Measurements from ENCODE around the gene KREMEN2. TPM values are rescaled to one million over a fixed set of nuclear protein-coding genes. Genes with fewer than 3 reads are reported as not detected.
A peak's percentile ranks its signal among the peaks of the same experiment; 100 is the strongest.

KREMEN2 gene
- total RNA-seq, 1 experiment from 2014 or later = 0.49 TPM

- H3K36me3 ChIP-seq (ENCODE audit: insufficient read depth, low read length, poor library complexity, severe bottlenecking) = peaks cover 15% of the 10 kb centered on the region
- H3K27ac ChIP-seq (ENCODE audit: low read depth, low read length, poor library complexity, severe bottlenecking) = peak within 1 kb of the TSS; percentile 87
- BruUV-seq (replicated peaks) = TSS peak; percentile 85
- CTCF ChIA-PET = no interaction called here
- peak within 1 kb of the TSS; percentile 87 for H3K4me3 ChIP-seq (ENCODE audit: low read depth, low read length, poor library complexity, severe bottlenecking)
- no peaks in the 10 kb centered on the region for H3K27me3 ChIP-seq (replicated peaks; ENCODE audit: insufficient read depth, low read depth, low read length, poor library complexity)
- intact Hi-C loops (cut with micrococcal nuclease; ENCODE audit: unreplicated experiment) = no loop called here
- H3K9me3 ChIP-seq (ENCODE audit: low read depth, low read length, poor library complexity, severe bottlenecking) = no peaks in the 10 kb centered on the region
- no peak for TF ChIP-seq EZH2 (IDR thresholded peaks at IDR 0.05; ENCODE audit: borderline replicate concordance, low read depth, low read length, poor library complexity, severe bottlenecking)
- TF ChIP-seq, protein P1, sequence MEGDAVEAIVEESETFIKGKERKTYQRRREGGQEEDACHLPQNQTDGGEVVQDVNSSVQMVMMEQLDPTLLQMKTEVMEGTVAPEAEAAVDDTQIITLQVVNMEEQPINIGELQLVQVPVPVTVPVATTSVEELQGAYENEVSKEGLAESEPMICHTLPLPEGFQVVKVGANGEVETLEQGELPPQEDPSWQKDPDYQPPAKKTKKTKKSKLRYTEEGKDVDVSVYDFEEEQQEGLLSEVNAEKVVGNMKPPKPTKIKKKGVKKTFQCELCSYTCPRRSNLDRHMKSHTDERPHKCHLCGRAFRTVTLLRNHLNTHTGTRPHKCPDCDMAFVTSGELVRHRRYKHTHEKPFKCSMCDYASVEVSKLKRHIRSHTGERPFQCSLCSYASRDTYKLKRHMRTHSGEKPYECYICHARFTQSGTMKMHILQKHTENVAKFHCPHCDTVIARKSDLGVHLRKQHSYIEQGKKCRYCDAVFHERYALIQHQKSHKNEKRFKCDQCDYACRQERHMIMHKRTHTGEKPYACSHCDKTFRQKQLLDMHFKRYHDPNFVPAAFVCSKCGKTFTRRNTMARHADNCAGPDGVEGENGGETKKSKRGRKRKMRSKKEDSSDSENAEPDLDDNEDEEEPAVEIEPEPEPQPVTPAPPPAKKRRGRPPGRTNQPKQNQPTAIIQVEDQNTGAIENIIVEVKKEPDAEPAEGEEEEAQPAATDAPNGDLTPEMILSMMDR (conservative IDR thresholded peaks at IDR 0.05; ENCODE audit: low read depth, low read length) = no peak
- peak; percentile 94 for DNase-seq (ENCODE audit: low spot score)
- peaks cover 10% of the 10 kb centered on the region for H3K4me1 ChIP-seq (ENCODE audit: insufficient read depth, low read length, poor library complexity, severe bottlenecking)
- POLR2A ChIA-PET (ENCODE audit: low non-redundant PET) = no interaction called here
These were observed 16.4 kb downstream of the KREMEN2 start, which contains the start of gene PKMYT1 for GRCh38 chr16:2980227-2981176. TSS of gene PKMYT1 (minus strand) at chr16:2980446. CDS start at chr16:2979657, 789 bp downstream.

- POLR2A ChIA-PET (ENCODE audit: low non-redundant PET) = no interaction called here
- intact Hi-C loops (cut with micrococcal nuclease; ENCODE audit: unreplicated experiment) = no loop called here
- TF ChIP-seq EZH2 (IDR thresholded peaks at IDR 0.05; ENCODE audit: borderline replicate concordance, low read depth, low read length, poor library complexity, severe bottlenecking) = no peak
- TF ChIP-seq, protein P1 (conservative IDR thresholded peaks at IDR 0.05; ENCODE audit: low read depth, low read length) = no peak
- no TSS peak for BruUV-seq (replicated peaks)
- Histone ChIP-seq H3K9me3 (ENCODE audit: low read depth, low read length, poor library complexity, severe bottlenecking) (no peaks in the 10 kb centered on the region), H3K27ac (ENCODE audit: low read depth, low read length, poor library complexity, severe bottlenecking) (no peak overlapping the region), H3K27me3 (replicated peaks; ENCODE audit: insufficient read depth, low read depth, low read length, poor library complexity) (no peaks in the 10 kb centered on the region), H3K4me1 (ENCODE audit: insufficient read depth, low read length, poor library complexity, severe bottlenecking) (peaks cover 10% of the 10 kb centered on the region), H3K4me3 (ENCODE audit: low read depth, low read length, poor library complexity, severe bottlenecking) (peak overlapping the region; percentile 87), H3K36me3 (ENCODE audit: insufficient read depth, low read length, poor library complexity, severe bottlenecking) (peaks cover 8% of the 10 kb centered on the region)
- no peak for DNase-seq (ENCODE audit: low spot score)
- CTCF ChIA-PET = interaction anchor here (0.6 kb wide), 1 partner anchor 54 kb away, joined by 3 read pairs; no protein-coding TSS in a partner anchor
These were observed 17.3 kb downstream of the KREMEN2 start for GRCh38 chr16:2981177-2981898.

- Histone ChIP-seq H3K27ac (ENCODE audit: low read depth, low read length, poor library complexity, severe bottlenecking) (no peak overlapping the region), H3K27me3 (replicated peaks; ENCODE audit: insufficient read depth, low read depth, low read length, poor library complexity) (no peaks in the 10 kb centered on the region), H3K4me1 (ENCODE audit: insufficient read depth, low read length, poor library complexity, severe bottlenecking) (peaks cover 10% of the 10 kb centered on the region), H3K9me3 (ENCODE audit: low read depth, low read length, poor library complexity, severe bottlenecking) (no peaks in the 10 kb centered on the region), H3K36me3 (ENCODE audit: insufficient read depth, low read length, poor library complexity, severe bottlenecking) (peaks cover 3% of the 10 kb centered on the region), H3K4me3 (ENCODE audit: low read depth, low read length, poor library complexity, severe bottlenecking) (no peak overlapping the region)
- no peak for TF ChIP-seq EZH2 (IDR thresholded peaks at IDR 0.05; ENCODE audit: borderline replicate concordance, low read depth, low read length, poor library complexity, severe bottlenecking)
- TF ChIP-seq, protein P1 (conservative IDR thresholded peaks at IDR 0.05; ENCODE audit: low read depth, low read length) = no peak
- intact Hi-C loops (cut with micrococcal nuclease; ENCODE audit: unreplicated experiment) = no loop called here
- CTCF ChIA-PET = interaction anchor here (0.6 kb wide), 1 partner anchor 55 kb away, joined by 3 read pairs; no protein-coding TSS in a partner anchor
- POLR2A ChIA-PET (ENCODE audit: low non-redundant PET) = no interaction called here
- BruUV-seq (replicated peaks) = no TSS peak
- no peak for DNase-seq (ENCODE audit: low spot score)
These were observed 17.8 kb downstream of the KREMEN2 start for GRCh38 chr16:2981899-2982250.

Data from A673 (cell line).